Esophagus squamous epithelium (tissue), 4 donors: ENCODE measurements around the gene BACE2.

Source experiments
- POLR2A ChIP-seq, 4 donors: fragments of 450-650 bp; IDR thresholded peaks; one replicate each; pipeline ENCODE4 v1.6.1; 2017; ENCODE audit warnings: antibody characterized with exemption in 4 of 4, mild to moderate bottlenecking in 4 of 4, moderate library complexity in 3 of 4
- TF ChIP-seq, protein P1 (sequence below), 6 experiments: fragments of 450-650 bp in 4 of 6; fragments of 200-600 bp in 2 of 6; sonication (generic) in 2 of 6; IDR thresholded peaks; one replicate each; pipeline ENCODE4 v1.5.1; 2016 to 2019; ENCODE audit warnings: antibody characterized with exemption in 6 of 6, mild to moderate bottlenecking in 4 of 6, moderate library complexity in 4 of 6

DNA sequence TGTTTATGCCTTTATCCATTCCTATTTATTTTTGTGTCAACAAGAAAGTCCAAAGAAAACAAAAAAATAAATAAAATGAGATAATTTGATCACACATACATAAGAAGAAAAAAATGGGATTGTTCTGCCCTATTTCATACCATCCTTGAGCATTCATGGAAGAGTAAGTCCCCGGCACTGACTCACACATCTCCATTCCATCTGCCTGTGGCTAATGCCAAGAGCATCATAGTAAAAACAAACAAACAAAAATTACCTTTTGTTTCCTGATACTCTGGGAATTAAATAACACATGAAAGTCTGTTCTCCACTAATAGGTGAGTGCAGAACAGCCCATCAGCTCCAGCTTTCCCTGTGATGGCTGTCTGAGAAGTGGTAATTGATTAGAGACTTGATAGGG is 48.1 kb upstream of the BACE2 start:
- TF ChIP-seq, protein P1, sequence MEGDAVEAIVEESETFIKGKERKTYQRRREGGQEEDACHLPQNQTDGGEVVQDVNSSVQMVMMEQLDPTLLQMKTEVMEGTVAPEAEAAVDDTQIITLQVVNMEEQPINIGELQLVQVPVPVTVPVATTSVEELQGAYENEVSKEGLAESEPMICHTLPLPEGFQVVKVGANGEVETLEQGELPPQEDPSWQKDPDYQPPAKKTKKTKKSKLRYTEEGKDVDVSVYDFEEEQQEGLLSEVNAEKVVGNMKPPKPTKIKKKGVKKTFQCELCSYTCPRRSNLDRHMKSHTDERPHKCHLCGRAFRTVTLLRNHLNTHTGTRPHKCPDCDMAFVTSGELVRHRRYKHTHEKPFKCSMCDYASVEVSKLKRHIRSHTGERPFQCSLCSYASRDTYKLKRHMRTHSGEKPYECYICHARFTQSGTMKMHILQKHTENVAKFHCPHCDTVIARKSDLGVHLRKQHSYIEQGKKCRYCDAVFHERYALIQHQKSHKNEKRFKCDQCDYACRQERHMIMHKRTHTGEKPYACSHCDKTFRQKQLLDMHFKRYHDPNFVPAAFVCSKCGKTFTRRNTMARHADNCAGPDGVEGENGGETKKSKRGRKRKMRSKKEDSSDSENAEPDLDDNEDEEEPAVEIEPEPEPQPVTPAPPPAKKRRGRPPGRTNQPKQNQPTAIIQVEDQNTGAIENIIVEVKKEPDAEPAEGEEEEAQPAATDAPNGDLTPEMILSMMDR (IDR thresholded peaks at IDR 0.05), result no peak
- TF ChIP-seq POLR2A (IDR thresholded peaks at IDR 0.05), result no peak
